CD4-positive, alpha-beta T cell treated with Interleukin-4 for 4 hours (primary cell): Measurements from ENCODE around the gene ADCK2.
"Not testable (repeated sequence)": the region's sequence is repeated elsewhere in the genome, so short reads cannot be mapped to it uniquely, and the experiment has no call there.

Experiments
- DNase-seq: peaks from one replicate; pipeline ENCODE4 v3.0.0-alpha.2; 2020

The ADCK2 gene

DNA sequence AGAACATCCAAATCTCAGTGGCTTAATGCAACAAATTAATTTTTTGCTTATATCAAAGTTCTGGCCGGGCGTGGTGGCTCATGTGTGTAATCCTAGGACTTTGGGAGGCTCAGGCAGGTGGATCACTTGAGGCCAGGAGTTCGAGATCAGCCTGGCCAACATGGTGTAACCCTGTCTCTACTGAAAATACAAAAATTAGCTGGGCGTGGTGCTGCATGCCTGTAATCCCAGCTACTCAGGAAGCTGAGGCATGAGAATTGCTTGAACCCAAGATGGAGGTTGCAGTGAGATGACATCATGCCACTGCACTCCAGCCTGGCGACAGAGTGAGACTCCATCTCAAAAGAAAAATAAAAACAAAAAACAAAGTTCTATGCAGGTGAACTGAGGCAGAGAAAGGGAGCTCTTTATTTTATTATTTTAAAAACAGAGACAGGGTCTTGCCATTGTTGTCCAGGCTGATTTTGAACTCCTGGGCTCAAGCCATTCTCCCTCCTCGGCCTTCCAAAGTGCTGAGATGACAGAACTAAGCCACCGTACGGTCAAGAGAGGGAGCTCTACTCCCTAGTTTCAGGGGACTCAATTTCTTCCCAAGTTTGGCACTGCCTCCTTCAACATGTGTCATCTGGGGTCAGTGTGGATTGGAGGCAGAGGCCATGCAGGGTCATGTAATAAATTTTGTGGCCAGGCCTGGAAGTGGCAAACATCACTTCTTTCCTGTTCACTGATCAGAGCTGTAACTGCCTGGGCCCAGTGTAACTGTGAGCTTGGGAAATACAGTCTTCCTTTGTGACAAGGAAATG is 2.4 kb downstream of the ADCK2 start:
- DNase-seq = no peak

DNA sequence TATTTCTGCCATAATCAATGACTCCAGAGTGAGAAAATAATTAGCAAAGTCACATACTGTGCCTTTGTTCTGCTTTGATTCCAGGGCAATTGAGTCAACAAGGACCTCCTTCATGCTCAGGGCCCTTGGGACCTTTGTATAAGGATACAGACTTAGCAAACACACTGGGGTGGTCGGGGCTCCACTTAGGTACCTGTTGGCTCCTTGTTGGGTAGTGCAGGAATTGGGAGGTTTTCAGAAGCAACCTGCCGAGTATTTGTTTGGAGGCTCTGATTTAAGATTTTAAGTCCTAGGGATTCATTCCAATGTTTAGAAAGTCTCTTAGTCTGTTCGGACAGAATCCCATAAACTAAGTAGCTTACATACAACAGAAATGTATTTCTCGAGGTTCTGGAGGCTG is 3.0 kb downstream of the ADCK2 start:
- no peak for DNase-seq

DNA sequence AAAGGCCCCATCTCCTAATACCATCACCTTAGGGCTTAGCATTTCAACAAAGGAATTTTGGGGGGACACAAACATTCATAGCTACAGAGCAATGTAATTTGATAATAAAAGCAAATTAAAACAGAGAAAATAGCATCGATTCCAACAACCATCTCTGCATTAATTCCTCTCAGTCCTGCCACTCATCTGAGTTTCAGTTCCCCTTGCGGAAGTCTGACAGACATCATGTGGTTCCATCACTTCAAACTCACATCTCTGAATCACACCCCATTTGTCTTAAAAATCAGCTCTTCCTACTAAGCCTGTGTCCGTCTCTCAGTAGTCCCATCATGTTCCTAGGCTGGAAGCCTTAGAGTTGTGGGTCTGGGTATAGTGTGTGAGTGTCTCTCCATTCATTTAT is 3.6 kb downstream of the ADCK2 start:
- DNase-seq = no peak

DNA sequence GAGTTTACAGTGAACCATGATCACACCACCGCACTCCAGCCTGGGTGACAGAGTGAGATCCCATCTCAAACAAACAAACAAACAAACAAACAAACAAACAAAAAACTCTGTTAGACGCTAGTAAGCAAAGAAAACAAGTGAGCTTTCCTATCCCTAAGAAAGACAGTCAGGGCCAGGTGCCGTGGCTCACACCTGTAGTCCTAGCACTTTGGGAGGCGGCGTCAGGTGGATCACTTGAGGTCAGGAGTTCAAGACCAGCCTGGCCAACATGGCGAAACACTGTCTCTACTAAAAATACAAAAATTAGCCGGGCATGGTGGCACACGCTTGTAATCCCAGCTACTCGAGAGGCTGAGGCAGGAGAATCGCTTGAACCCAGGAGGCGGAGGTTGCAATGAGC is 4.2 kb downstream of the ADCK2 start:
- not testable (repeated sequence) for DNase-seq

DNA sequence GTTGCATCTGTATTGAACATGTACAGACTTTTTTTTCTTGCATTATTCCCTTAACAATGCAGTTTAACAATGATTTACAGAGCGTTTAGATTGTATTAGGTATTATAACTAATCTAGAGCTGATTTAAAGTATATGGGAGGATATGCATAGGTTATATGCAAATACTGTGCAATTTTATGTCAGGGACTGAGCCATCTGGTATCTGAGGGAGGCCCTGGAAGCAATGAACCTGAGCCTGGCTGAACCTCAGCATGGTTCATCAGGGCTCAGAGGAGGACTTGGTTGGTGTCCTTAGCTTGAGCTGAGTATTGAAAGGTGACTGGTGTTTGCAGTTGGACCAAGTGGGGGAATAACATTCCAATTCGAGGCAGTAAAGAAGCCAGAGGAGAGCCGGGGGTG is 4.8 kb downstream of the ADCK2 start:
- no peak for DNase-seq

DNA sequence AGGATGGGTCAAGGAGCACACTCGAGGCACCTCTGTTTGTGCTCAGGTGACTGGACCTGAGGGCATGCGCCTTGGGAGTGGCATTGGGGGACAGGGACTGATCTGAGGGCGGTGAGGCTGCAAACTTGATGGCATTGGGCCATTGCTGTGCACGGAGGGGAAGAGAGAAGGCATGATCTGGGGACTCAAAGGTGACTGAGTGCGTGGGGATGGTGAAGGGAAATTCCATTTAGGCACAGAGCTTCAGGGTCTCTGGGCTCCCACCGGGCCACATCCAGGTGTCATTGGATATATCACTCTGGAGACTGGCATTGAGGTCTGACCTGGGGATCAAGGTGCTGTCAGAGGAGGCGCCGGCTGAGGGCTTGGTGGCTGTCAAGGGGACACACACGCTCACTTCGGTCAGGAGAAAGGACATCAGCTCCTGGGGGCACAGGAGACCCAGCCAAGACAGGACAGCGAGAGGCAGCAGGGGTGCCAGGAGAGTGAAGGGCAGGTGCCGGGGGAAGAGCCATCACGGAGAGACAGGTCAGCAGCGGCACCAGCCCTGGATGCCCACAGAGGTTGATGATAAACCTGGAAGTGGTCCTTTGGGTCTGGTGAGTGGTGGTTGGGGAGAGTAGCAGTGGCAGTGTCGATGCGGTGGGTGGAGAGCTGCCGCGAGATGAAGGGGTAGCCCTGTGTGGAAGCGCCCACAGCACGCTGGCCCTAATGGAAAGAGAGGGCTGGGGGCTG is 5.5 kb downstream of the ADCK2 start:
- no peak for DNase-seq

DNA sequence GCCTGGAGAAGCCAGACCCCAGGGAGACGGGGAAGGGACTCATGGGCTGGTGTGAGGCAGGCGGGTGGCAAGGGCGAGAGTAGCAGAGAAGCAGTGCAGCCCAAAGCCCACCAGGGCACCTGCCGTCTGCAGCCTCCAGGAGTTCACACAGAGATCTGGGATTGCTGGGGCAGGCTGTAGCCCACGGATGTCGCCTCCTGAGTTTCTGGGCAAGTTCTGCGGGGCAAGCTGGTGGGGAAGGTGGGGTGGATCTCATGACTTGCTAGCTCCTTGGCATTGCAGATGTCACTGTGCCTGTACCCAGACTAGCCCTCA is 6.0 kb downstream of the ADCK2 start:
- DNase-seq = no peak

DNA sequence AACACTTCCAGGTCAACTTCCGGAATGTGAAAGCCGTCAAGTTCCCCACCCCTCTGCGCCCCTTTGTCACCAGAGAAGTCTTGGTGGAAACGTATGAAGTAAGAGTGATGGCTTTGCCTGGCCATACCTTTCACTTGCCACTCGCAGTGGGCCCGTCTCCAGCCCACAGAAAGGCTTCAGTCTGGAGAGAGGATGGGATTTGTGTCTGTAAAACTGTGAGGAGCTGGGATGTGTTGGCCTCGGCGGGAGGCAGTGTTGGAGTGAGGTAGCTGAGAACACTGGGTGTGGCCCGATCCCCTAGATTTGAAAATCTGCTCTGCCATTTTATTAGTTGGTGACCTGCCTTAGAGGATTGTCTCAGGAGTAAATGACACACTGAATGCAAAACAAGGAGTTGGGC is 6.4 kb downstream of the ADCK2 start:
- DNase-seq = no peak

DNA sequence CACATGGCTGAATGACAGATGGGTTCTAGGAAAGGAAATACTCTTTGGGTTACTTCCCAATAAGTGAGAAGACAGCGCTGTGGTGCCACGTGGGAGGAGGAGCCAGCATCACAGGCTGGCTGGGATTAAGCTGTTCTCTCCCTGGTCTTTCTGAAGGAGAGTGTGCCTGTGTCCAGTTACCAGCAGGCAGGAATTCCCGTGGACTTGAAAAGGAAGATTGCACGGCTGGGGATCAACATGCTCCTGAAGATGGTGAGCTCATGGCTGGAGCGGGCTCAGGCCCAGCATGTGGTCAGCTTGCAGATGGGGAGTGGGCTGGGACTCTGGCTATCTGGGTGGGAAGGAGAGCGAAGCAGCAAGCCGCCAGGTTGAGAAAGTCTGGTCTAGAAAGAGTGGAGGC is 8.1 kb downstream of the ADCK2 start:
- DNase-seq = no peak

DNA sequence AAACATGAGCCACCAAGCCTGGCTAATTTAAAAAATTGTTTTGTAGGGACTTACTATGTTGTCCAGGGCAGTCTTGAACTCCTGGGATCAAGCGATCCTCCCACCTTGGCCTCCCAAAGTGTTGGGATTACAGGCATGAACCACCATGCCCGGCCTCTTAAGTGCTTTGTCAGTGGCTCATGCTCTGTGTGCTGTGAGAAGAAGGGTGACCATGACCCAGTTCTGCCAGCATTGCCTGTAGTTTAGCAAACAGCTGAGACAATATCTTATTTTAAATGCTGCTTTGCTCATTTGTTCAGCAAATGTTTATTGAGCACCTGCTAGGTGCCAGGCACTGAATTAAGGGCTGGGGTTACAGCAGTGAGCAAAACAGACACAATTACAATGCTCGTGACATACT is 9.0 kb downstream of the ADCK2 start:
- DNase-seq = no peak

DNA sequence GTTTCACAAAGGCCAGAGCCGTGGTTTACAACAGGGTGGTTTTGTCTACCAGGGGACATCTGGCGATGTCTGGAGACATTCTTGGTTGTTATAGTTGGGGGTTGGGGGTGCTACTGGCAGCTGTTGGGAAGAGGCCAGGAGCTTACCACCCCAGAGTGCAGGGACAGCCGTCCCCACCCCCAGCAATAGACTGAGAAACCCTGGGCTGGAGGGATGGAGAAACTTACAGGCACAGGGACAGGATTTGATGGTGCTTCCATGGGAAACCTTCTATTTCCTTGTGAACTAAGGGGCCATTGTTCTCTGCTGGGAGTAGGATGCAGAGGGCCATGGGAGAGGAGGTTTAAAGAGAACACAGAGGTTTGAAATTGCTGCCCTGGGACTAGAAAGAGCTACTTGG is 10.9 kb downstream of the ADCK2 start:
- no peak for DNase-seq

DNA sequence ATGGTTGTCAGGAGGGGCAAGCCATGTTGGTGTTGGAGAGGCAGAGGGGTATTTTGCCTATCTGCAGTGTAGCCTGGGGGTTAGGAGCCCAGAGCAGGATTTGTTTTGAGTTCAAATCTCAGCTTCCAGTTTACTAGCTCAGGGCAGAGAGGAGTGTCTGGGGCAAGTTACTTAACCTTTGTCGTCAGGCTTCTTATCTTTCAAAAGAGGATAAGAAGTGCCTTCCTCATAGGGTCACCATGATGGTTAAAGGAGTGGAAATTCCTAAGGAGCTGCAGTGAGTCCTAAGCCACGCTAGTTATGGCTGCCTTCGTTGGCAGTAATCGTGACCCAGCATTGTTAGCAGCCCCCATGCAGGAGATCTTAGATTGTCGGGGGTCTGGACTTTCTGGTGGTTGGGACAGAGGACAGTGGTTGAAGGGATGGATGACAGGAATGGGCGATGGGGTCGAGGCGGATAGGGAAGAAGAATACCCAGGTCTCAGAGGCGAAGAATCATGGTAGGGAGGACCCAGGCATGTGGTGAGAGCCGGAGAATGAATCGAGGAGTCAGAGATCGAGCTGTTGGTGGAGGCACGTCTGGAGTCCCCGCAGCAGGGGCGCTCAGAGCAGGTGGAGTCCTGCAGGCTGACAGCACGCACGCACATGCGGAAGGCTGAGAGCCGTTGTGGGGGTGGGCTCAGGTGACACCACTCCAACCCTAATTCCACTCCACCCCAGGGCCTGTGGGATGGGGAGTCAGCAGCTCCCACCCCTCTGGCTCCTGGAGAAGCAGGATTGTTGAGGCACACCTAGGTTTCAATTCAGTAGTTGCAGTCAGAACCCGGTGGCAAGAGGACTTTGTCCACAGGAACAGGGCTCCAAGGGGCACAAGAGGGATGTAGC is 11.6 kb downstream of the ADCK2 start:
- no peak for DNase-seq

DNA sequence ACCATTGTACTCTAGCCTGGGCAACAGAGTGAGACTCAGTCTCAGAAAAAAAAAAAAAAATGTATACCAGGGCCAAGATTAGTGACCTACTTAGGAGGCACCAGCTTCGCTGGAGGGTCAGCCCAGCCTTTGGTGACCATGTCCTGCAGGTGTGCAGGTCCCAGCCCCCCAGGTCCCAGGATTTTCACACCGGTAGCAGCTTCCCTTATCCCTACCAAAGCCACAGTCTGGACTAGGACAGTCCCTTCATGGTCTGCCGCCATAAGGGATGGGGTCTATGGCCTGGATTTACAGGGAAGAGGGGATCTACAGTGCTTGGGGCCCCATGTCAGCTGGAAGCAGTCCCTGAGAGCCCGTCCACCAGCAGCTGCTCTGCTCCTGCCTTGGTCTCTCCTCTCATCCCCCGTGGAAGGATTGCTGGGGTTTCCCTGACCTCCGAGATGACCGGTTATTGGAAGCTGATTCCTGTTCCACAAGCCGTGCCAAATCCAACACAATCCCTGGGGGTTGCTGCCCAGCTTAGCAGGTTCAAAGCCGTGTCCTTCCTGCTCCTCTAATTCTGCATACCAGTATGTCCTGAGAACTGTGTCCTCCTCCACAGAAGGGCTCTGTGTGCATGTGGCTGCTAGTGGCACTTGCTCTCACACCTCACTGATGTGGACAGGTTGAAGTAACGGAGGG is 12.8 kb downstream of the ADCK2 start:
- DNase-seq = no peak

DNA sequence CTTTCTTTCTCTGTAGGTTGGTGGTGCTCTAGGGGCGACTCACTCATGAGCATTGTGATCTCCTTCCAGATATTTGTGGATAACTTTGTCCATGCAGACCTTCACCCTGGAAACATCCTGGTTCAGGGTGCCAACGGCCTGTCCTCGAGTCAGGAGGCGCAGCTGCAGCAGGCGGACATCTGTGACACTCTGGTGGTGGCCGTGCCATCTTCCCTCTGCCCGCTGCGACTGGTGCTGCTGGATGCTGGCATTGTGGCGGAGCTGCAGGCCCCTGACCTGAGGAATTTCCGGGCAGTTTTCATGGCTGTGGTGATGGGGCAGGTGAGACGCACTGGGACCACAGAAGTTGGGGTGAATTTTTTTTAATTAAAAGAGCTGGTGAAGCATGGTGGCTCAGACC is 14.2 kb downstream of the ADCK2 start:
- DNase-seq = no peak

DNA sequence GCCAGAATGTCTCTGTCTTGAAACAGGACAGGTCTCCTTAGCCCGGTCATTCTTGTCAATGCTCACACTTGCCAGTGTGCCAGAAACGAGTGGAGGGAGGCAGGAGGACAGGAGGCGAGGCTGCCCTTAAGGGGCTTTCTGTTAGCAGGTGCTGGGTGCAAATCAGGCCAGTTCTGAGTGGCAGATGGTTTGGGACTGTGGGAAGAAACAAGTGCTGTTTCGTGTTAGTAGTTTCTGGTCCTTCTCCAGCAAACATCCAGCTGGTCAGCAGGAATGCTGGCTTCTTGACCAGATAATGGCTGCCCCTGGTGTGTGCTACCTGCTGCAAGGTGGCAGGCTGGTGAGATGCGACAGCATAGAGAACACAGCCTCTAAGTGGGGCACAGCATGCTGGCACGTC is 15.6 kb downstream of the ADCK2 start:
- no peak for DNase-seq

DNA sequence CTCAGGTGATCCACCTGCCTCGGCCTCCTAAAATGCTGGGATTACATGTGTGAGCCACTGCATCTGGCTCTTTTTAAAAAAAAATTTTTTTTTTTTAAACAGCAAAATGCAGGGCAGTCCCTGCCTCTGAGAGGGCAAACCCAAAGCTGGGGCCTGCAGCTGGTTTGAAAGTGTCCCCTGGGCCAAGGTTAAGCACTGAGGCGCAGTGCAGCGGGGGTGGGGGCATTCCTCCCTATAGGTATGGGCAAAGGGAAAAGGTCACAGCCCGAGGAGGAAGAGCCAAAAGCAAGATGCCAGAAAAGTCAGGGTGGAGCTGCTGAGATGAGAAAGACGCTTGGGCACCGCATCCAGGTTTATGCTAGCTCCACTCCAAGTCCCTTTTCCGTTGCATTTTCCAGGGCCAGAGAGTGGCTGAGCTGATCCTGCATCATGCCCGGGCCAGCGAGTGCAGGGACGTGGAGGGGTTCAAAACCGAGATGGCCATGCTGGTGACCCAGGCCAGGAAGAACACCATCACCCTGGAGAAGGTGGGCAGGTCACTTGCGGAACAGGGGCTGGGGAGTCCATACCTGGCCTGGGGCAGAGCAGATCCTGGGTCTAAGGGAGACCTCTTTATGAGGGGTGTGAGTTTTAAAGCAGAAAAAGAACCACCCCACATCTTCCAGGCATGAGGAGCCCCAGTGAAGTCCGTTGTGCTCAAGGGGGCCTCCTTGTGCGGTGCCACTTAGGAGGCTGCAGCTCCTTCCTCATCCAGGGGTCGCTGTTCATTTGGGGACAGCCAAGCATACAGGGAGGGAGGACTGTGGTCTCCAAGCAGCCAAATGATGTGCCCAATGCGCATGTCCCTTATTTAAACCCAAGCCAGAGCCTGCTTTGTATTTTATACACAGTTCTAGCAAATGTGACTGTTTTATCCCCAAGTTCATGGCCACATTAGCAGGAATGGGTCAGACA is 16.7 kb downstream of the ADCK2 start:
- no peak for DNase-seq

DNA sequence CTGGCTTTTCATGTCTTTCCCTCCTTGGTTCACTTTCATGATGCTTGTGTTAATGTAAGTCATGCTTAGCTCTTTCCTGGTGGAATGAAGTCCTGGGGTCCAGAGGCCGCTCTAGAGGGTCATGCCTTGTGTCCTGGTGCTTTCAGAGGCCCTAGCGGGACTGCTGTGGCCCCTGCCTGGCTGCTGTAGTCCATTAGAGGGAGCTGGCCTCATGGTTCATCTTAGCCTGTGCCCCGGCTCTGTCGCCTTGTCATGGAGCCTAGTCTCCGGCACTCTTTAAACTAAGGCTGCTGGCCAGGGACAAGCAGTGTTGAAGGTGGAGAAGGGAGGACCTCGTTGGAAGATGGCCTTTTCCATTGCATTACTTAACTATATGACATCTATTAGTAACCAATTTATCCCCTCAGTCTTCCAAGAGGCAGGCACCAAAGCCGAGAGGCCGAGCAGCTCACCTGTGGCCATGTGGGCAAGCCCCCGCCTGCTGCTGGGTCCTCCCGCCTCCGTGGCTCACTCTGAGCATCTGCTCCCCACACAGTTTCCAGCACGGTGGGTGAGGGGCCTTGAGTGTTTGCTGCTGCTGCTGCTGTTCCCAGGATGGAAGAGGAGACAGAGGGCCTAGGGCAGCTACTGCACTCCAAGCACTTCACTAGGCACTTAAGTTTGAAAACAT is 18.8 kb downstream of the ADCK2 start:
- no peak for DNase-seq

DNA sequence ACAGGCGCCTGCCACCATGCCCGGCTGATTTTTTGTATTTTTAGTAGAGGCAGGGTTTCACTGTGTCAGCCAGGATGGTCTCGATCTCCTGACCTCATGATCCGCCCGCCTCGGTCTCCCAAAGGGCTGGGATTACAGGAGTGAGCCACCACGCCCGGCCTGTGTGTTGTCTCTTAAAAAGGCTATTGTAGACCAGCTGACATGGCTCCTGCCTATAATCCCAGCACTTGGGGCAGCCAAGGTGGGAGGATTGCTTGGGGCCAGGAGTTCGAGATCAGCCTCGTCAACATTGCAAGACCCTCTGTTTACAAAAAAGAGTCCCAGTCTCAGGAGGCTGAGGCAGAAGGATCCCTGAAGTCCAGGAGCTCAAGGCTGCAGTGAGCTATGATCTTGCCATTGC is 21.1 kb downstream of the ADCK2 start:
- not testable (repeated sequence) for DNase-seq

DNA sequence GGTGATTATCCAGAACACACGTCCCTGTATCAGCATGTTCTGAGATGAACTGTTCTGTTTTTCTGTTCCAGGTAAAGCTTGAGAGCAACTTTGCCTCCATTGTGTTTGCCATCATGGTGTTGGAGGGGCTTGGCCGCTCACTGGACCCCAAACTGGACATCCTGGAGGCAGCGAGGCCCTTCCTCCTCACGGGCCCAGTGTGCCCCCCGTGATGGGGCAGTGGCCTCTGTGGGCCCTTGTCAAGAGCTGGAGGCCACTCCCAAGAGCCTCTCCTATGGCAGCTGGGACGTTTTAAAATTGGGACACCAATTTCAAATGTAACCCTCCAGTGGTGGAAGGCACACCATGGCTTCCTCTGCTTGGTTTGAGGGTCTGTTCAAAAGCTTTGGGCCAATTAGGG is 21.8 kb downstream of the ADCK2 start:
- no peak for DNase-seq

DNA sequence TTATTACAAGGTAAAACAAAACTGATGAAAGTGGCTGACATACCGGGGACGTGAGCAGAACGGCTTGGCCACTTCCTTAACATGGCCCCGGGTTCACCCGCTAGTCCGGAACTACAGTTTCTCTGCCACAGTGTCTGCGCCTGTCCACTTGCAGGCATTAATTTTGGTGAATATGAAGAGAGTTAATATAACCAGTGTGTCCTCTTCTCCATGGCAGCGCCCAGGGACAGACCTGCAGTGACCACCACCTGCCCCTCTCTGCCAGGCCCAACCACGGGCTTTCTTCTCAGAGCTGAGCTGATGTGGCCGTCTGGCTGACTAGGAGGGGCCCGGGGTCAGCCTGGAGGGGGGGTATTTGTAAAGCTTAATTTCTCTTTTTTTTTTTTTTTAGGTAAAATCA is 22.6 kb downstream of the ADCK2 start:
- no peak for DNase-seq

DNA sequence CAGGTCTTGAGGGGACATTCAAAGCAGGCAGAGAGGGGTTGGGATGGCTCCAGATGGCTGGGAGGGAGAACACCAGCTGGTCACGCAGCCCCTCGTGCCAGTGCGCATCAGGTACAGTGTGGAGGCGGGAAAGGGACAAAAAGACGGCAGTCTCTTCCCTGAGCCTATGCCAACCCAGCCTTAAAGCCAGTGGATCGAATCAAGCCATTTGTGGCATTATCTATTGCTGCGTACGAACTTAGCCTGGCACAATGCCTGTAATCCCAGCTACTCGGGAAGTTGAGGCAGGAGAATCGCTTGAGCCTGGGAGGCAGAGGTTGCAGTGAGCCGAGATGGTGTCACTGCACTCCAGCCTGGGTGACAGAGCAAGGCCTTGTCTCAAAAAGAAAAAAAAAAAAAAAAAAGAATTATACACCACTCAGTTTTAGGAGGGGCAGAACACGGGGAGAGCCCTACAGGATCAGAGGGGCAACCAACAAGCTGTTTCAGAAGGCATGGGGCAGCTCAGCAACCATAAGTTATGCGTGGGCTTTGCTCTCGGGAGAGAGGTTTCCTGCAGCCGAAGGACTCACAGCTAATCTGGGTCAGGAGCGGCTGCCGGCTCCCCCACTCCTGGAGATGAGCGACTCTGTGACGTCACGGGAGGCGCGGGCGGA is 23.4 kb downstream of the ADCK2 start:
- DNase-seq = peak; percentile 91
